ENCODE results near the gene CDK5.
"Not testable (repeated sequence)": the region's sequence is repeated elsewhere in the genome, so short reads cannot be mapped to it uniquely, and the experiment has no call there.

Gene CDK5

GRCh38 chr7:151035026-151035717, 22.5 kb downstream of the CDK5 start:
- DNase-seq (ENCODE audit: low spot score), result no peak

GRCh38 chr7:151034312-151035025, 23.2 kb downstream of the CDK5 start:
- no peak for DNase-seq (ENCODE audit: low spot score)

GRCh38 chr7:151033864-151034249, 23.8 kb downstream of the CDK5 start:
- DNase-seq (ENCODE audit: low spot score), result no peak

- no peak for DNase-seq (ENCODE audit: low spot score)
Observed at GRCh38 chr7:151032936-151033863, 24.5 kb downstream of the CDK5 start.

GRCh38 chr7:151031011-151031410, 26.7 kb downstream of the CDK5 start:
- DNase-seq (ENCODE audit: low spot score), result no peak

GRCh38 chr7:151028948-151029501, 28.7 kb downstream of the CDK5 start:
- no peak for DNase-seq (ENCODE audit: low spot score)

GRCh38 chr7:151028131-151028947, 29.4 kb downstream of the CDK5 start, which contains the start of gene ABCB8:
Gene ABCB8 (plus strand): TSS chr7:151028450. CDS start chr7:151028516, 66 bp downstream.
- peak; percentile 99 for DNase-seq (ENCODE audit: low spot score)

- not testable (repeated sequence) for DNase-seq (ENCODE audit: low spot score)
Observed at GRCh38 chr7:151027728-151028130, 30.0 kb downstream of the CDK5 start.

GRCh38 chr7:151026771-151027727, 30.6 kb downstream of the CDK5 start:
- not testable (repeated sequence) for DNase-seq (ENCODE audit: low spot score)

GRCh38 chr7:151025924-151026671, 31.6 kb downstream of the CDK5 start:
- no peak for DNase-seq (ENCODE audit: low spot score)

- no peak for DNase-seq (ENCODE audit: low spot score)
Observed at GRCh38 chr7:151024435-151025056, 33.2 kb downstream of the CDK5 start, which contains the start of gene ATG9B. Gene ATG9B (minus strand): TSS chr7:151024494. CDS start chr7:151024423, 71 bp downstream.

- no peak for DNase-seq (ENCODE audit: low spot score)
Observed at GRCh38 chr7:151023232-151023631, 34.5 kb downstream of the CDK5 start.

- peak; percentile 75 for DNase-seq (ENCODE audit: low spot score)
Observed at GRCh38 chr7:151020231-151020630, 37.5 kb downstream of the CDK5 start.

- DNase-seq (ENCODE audit: low spot score), result no peak
Observed at GRCh38 chr7:151019130-151019447, 38.6 kb downstream of the CDK5 start.

- no peak for DNase-seq (ENCODE audit: low spot score)
Observed at GRCh38 chr7:151018421-151019129, 39.1 kb downstream of the CDK5 start.

- peak; percentile 81 for DNase-seq (ENCODE audit: low spot score)
Observed at GRCh38 chr7:151017953-151018420, 39.7 kb downstream of the CDK5 start.

- no peak for DNase-seq (ENCODE audit: low spot score)
Observed at GRCh38 chr7:151017370-151017952, 40.2 kb downstream of the CDK5 start.

Data from SK-N-DZ (cell line).